ENCODE data around the gene JUN. TPM values are rescaled to one million over a fixed set of nuclear protein-coding genes. Genes with fewer than 3 reads are reported as not detected.
A peak's percentile ranks its signal among the peaks of the same experiment; 100 is the strongest.

JUN gene
- 44.5 and 46.7 TPM in 2 replicates for total RNA-seq (2014; rRNA removed; shearing (Covaris generic); ENCODE audit: low replicate concordance)

GRCh38 chr1:58783993-58784757, at the start of gene JUN:
Gene JUN, minus strand, starts transcription at chr1:58784047. Its CDS starts 977 bp downstream, at chr1:58783070.
- peak; percentile 100 for DNase-seq (ENCODE audit: low read depth)
- in situ Hi-C loops (cut with HindIII; ENCODE audit: low pct_unique_long_range_greater_than_20kb, low sequenced_read_pairs) = no loop called here

- in situ Hi-C loops (cut with HindIII; ENCODE audit: low pct_unique_long_range_greater_than_20kb, low sequenced_read_pairs) = no loop called here
- no peak for DNase-seq (ENCODE audit: low read depth)
Measured at GRCh38 chr1:58833166-58833565, 49.3 kb upstream of the JUN start.

DNA sequence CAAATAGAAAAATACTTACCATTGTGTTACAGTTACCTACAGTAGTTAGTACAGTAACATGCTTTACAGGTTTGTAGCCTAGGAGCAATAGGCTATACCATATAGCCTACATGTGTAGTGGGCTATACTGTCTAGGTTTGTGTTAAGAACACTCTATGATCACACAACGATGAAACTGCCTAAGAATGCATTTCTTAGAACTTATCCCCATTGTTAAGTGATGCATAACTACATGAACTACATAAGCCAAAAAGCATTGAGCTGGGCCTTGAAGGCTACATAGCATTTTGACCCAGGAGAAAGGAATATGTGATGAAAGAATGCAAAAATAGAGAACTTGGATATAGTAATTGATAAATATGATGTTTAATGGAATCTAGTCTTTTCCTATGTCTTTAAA, 46.4 kb upstream of the JUN start:
- DNase-seq (ENCODE audit: low read depth) = no peak
- in situ Hi-C loops (cut with HindIII; ENCODE audit: low pct_unique_long_range_greater_than_20kb, low sequenced_read_pairs) = no loop called here

GRCh38 chr1:58829866-58830265, 46.0 kb upstream of the JUN start:
- DNase-seq (ENCODE audit: low read depth) = no peak
- in situ Hi-C loops (cut with HindIII; ENCODE audit: low pct_unique_long_range_greater_than_20kb, low sequenced_read_pairs) = loop anchor here (10.0 kb wide), 1 partner anchor 315 kb away; no protein-coding TSS in a partner anchor

- in situ Hi-C loops (cut with HindIII; ENCODE audit: low pct_unique_long_range_greater_than_20kb, low sequenced_read_pairs) = loop anchor here (10.0 kb wide), 1 partner anchor 318 kb away; no protein-coding TSS in a partner anchor
- no peak for DNase-seq (ENCODE audit: low read depth)
Measured at GRCh38 chr1:58827298-58827697, 43.5 kb upstream of the JUN start.

DNA sequence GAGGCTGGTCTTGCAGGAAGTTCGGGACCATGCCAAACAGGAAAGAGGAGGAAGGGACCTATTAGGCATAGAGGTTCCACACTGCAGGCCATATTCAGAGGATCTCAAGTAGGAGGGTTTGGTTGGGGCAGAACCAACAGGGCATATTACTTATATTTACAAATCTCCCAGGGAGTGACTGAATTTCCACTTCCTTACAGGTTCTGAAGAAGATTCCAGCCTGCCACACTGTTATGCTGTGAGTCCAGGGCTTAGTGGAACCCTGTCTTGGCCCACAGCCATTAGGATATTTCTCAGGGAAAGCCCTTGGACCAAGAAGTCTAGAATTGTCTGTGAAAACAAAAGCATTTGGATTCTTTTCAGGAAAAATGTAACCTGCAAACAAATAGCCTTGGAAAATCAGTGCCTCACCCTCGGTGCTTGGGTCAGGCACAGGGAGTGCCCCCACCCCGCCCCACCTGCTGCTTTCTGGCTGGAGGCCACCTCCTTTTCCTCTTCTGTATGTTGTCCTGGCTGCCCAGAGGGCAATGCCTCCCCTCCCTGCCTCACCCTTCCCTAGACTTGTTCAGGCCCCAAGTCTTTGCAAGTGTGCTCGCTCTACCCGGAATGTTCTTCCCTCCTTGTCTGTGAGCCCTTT, 41.0 kb upstream of the JUN start:
- in situ Hi-C loops (cut with HindIII; ENCODE audit: low pct_unique_long_range_greater_than_20kb, low sequenced_read_pairs) = loop anchor here (10.0 kb wide), 1 partner anchor 320 kb away; no protein-coding TSS in a partner anchor
- no peak for DNase-seq (ENCODE audit: low read depth)

- DNase-seq (ENCODE audit: low read depth) = peak; percentile 81
- in situ Hi-C loops (cut with HindIII; ENCODE audit: low pct_unique_long_range_greater_than_20kb, low sequenced_read_pairs) = loop anchor here (10.0 kb wide), 1 partner anchor 321 kb away; no protein-coding TSS in a partner anchor
Measured at GRCh38 chr1:58823481-58824010, 39.7 kb upstream of the JUN start.

DNA sequence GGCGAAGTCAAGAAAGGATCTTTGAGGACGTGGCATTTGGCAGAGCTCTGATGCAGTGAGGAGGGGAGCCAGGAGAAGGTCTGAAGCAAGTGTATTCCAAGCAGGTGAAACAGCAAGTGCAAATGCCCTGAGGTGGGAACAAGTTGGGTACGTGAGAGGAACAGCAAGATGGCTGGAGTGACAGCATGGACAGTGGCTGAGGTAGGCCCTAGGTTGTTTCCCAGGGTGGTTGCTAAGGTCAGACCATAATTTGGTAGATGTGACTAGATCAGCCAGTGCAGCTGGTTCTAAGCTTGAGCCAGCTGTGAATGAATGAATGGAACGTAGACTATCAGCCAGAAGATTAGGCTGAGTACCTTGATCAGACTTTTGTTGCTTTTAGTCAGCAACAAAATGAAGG, 37.5 kb upstream of the JUN start:
- DNase-seq (ENCODE audit: low read depth) = no peak

GRCh38 chr1:58818976-58819375, 35.1 kb upstream of the JUN start:
- in situ Hi-C loops (cut with HindIII; ENCODE audit: low pct_unique_long_range_greater_than_20kb, low sequenced_read_pairs) = no loop called here
- DNase-seq (ENCODE audit: low read depth) = no peak

More for the DNA sequence above, 37.5 kb upstream of the JUN start:
- in situ Hi-C loops (cut with HindIII; ENCODE audit: low pct_unique_long_range_greater_than_20kb, low sequenced_read_pairs) = loop anchor here (10.0 kb wide), 1 partner anchor 323 kb away; no protein-coding TSS in a partner anchor

DNA sequence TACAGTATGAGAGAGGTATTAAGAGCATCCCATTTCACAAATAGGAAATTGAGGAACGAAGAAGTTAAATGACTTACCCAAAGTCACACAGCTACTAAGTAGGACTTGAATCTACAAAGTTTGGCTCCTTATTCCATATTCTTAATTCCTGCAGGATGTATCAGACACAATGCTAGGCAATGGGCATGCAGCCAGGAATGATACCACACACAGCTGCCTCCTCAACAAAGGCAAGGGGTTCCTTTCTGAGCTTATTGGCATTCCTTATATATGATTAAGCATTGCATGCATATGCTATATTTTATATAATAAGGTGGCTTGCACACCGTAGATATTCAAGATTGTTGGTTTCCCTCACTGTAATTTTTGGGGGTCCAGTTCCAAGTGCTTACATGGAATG, 34.2 kb upstream of the JUN start:
- in situ Hi-C loops (cut with HindIII; ENCODE audit: low pct_unique_long_range_greater_than_20kb, low sequenced_read_pairs) = no loop called here
- DNase-seq (ENCODE audit: low read depth) = no peak

DNA sequence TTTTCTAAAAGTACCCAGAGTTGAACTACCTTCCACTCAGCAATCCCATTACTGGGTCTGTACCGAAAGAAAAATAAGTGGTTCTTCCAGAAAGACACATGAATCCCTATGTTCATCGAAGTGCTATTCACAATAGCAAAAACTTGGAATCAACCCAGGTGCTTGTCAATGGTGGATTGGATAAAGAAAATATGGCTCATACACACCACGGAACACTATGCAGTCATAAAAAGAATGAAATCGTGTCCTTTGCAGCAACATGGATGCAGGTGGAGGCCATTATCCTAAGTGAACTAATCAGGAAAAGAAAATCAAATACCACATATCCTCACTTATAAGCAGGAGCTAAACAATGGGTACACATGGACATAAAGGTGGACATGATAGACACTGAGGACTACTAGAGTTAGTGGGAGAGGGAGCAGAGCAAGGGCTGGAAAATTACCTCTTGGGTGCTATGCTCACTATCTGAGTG, 32.9 kb upstream of the JUN start:
- in situ Hi-C loops (cut with HindIII; ENCODE audit: low pct_unique_long_range_greater_than_20kb, low sequenced_read_pairs) = no loop called here

DNA sequence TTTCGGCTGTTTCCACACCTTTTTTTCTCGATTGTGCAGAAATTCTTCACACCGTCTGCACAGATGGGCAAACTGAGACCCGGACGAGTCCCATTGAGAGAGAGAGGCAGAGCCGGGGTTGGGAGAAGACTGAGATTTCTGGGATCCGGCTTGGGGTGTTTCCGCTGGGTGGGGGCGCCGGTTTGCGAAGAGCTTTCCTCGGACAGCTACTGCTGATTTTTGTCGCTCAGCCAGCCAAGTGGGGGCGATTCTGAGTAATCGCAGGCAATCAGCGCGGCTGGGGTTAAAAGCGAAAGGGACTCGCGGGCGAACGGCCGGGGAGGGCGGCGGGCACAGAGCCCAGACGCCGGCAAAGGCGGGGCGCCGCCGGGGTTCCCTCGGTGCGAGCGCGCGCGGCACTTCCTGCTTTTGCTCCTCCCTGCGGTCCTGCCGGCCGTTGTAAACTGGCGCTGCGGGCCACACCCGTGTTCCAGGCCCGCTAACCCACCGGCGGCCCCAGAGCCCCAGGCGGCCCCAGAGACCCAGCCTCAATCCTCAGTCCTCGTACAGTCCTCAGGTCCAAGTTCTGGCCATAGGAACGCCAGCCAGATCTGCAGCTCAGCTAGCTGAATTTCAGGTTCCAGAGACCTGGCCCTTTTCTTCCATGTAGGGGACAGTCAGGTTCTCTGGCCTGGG, 32.4 kb upstream of the JUN start:
- DNase-seq (ENCODE audit: low read depth) = peak; percentile 90
- in situ Hi-C loops (cut with HindIII; ENCODE audit: low pct_unique_long_range_greater_than_20kb, low sequenced_read_pairs) = no loop called here

More for the DNA sequence above, 32.9 kb upstream of the JUN start:
- DNase-seq (ENCODE audit: low read depth) = no peak

DNA sequence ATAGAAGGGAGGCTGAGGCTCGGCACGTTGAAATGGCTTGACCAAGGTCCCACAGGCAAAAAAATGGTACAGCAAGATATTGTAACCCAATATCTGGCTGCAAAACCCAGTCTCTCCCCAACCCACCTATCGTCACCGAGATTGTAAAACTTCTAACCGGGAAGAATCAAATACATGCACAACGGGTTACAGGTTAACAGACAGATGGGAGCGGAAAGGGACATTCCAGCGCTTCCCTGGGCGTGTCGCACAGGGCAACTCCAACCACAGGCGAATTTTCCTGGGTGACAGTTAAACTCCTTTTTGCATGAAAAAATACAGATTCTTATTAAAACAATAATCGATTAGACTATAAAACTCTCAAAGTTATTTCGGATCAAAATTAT, 31.8 kb upstream of the JUN start:
- peak; percentile 83 for DNase-seq (ENCODE audit: low read depth)
- in situ Hi-C loops (cut with HindIII; ENCODE audit: low pct_unique_long_range_greater_than_20kb, low sequenced_read_pairs) = no loop called here

DNA sequence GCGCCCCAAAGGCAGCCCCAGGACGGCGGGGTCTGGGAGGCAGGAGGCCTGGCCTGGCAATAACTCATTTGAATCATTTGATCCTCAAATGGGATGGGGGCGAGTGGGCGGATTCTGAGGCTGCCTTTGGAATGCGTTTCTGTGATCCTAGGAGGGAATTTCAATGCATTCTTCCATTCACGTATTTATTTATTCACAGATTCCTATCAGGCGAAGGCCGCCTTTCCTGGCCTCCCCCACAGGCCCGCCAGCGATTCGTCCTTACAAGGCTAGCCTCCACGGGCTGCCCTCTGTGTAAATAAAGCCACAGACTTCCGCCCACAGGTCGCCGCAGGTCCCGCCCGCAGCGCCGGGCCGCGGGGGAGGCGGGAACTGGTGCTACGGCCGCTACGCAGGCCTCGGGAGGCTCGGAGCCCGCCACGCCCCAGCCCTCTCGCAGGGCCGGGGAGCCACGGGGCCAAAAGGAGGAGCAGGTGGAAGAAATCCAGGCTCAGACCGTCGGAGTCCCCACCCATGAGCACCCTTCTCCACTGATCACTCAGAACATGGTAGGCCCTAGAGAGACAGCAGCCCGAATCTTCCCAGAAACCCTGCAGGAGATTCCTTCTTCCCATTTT, 31.3 kb upstream of the JUN start:
- in situ Hi-C loops (cut with HindIII; ENCODE audit: low pct_unique_long_range_greater_than_20kb, low sequenced_read_pairs) = no loop called here
- peak; percentile 96 for DNase-seq (ENCODE audit: low read depth)

GRCh38 chr1:58814251-58815068, 30.6 kb upstream of the JUN start:
- DNase-seq (ENCODE audit: low read depth) = no peak
- in situ Hi-C loops (cut with HindIII; ENCODE audit: low pct_unique_long_range_greater_than_20kb, low sequenced_read_pairs) = no loop called here

GRCh38 chr1:58813801-58814200, 30.0 kb upstream of the JUN start:
- in situ Hi-C loops (cut with HindIII; ENCODE audit: low pct_unique_long_range_greater_than_20kb, low sequenced_read_pairs) = no loop called here
- no peak for DNase-seq (ENCODE audit: low read depth)

DNA sequence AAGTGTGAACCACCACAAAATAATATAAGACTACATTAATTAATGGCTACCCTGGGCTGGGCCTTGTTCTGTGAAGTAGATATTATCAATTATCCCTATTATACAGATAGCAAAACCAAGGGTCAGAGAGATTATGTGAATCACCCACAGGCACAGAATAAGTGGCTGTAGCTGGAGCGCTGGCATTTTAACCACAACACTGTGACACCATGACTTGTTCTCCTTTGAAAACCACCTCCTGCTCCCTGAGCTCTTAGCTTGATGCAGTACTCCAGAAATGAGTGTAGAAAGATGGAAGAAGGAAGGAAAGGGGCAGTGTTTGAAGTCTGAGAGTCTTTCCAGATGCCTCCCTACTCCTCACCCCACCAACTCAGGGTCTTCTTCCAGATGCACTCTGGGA, 29.5 kb upstream of the JUN start:
- in situ Hi-C loops (cut with HindIII; ENCODE audit: low pct_unique_long_range_greater_than_20kb, low sequenced_read_pairs) = no loop called here
- no peak for DNase-seq (ENCODE audit: low read depth)
